Lower leg skin (tissue), 3 donors: ENCODE results near the gene FASTKD3.

Experiments used
- CTCF ChIP-seq, 3 donors: fragments of 450-650 bp; IDR thresholded peaks; one replicate each; pipeline ENCODE4 v1.5.1; 2016; ENCODE audit warnings: antibody characterized with exemption in 3 of 3, mild to moderate bottlenecking in 3 of 3, moderate library complexity in 2 of 3
- POLR2A ChIP-seq, 2 donors: fragments of 450-650 bp; IDR thresholded peaks; one replicate each; pipeline ENCODE4 v1.6.1; 2016 to 2017; ENCODE audit warnings: antibody characterized with exemption in 2 of 2, mild to moderate bottlenecking in 1 of 2, moderate library complexity in 1 of 2

- TF ChIP-seq CTCF (IDR thresholded peaks at IDR 0.05) (no peak), POLR2A (IDR thresholded peaks at IDR 0.05) (no peak)
These were observed 34.1 kb upstream of the FASTKD3 start for GRCh38 chr5:7902666-7903625.
